22Rv1 (cell line): ENCODE results near the gene KCNQ5.

ENCODE experiments used
- ZFX ChIP-seq: fragments of 450-650 bp; IDR thresholded peaks from 2 replicates; pipeline ENCODE4 v1.6.1; 2017; ENCODE audit warnings: antibody characterized with exemption, borderline replicate concordance
- TF ChIP-seq, protein P1 (sequence below): fragments of 450-650 bp; IDR thresholded peaks from 2 replicates; pipeline ENCODE4 v1.5.1; 2017; ENCODE audit warnings: mild to moderate bottlenecking

DNA sequence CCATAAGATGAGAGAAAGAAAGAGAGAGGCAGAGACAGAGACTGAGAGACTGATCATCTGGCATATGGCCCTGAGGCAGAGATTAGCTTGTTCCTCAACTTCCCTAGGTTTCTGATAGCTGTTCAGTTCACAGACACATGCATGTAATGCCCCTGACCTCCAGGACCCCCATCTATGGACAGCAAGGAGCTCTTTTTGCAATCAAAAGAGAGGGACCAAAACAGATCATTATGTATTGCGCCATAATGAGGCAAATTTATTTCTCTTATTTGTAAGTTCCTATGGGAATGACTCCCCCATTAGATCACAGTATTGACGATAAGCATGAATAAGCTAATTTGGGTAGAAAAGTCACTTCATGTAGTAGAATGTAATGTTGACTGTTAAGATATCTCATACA lies 25.6 kb downstream of the KCNQ5 start:
- TF ChIP-seq, protein P1, sequence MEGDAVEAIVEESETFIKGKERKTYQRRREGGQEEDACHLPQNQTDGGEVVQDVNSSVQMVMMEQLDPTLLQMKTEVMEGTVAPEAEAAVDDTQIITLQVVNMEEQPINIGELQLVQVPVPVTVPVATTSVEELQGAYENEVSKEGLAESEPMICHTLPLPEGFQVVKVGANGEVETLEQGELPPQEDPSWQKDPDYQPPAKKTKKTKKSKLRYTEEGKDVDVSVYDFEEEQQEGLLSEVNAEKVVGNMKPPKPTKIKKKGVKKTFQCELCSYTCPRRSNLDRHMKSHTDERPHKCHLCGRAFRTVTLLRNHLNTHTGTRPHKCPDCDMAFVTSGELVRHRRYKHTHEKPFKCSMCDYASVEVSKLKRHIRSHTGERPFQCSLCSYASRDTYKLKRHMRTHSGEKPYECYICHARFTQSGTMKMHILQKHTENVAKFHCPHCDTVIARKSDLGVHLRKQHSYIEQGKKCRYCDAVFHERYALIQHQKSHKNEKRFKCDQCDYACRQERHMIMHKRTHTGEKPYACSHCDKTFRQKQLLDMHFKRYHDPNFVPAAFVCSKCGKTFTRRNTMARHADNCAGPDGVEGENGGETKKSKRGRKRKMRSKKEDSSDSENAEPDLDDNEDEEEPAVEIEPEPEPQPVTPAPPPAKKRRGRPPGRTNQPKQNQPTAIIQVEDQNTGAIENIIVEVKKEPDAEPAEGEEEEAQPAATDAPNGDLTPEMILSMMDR = no peak
- TF ChIP-seq ZFX = no peak
